ENCODE data around the gene TBC1D2B. TPM values are rescaled to one million over a fixed set of nuclear protein-coding genes. Genes with fewer than 3 reads are reported as not detected.
A peak's percentile ranks its signal among the peaks of the same experiment; 100 is the strongest.

Gene TBC1D2B
- total and polyA plus RNA-seq, 2 of the 4 experiments (the other 2 are of a cell fraction): 17.7 to 28.3 TPM

- Histone ChIP-seq H3K23ac (ENCODE audit: low read depth, low read length) (no peak overlapping the region), H2AFZ (replicated peaks; ENCODE audit: low read length, poor library complexity) (no peak overlapping the region), H2AK5ac (ENCODE audit: low read depth, low read length) (peak overlapping the region; percentile 67; the same call in 1 of the 2 replicates), H3K4ac (ENCODE audit: low read depth, low read length) (peak overlapping the region; percentile 56), H3K14ac (replicated peaks; ENCODE audit: low read depth, low read length) (peak overlapping the region; percentile 42), H3K4me3 (ENCODE audit: insufficient read depth, low read depth, low read length) (no peak overlapping the region), H3K9me3 (ENCODE audit: control insufficient read depth, insufficient read depth, low read length) (no peaks in the 10 kb centered on the region), H3K56ac (ENCODE audit: extremely low read depth, insufficient read depth, low read length) (no peak overlapping the region), H3K4me2 (ENCODE audit: low read depth, low read length) (peak overlapping the region; percentile 10; the same call in 1 of the 2 replicates), H3K18ac (ENCODE audit: low read depth, low read length) (peak overlapping the region; percentile 18), H3K9me1 (ENCODE audit: insufficient read depth, low read length) (peaks cover 46% of the 10 kb centered on the region), H3K79me1 (ENCODE audit: low read depth in 1 of 2, low read length in 2 of 2) (peaks cover 33 to 81% of the 10 kb centered on the region in 2 experiments), H3K27ac (ENCODE audit: insufficient read depth, low read length) (no peak overlapping the region), H4K91ac (ENCODE audit: insufficient read depth, low read depth, low read length) (peak overlapping the region; percentile 16; the same call in 1 of the 2 replicates), H2BK15ac (ENCODE audit: low read depth, low read length) (no peak overlapping the region; the same call in 2 of the 3 replicates), H3K36me3 (ENCODE audit: control insufficient read depth, insufficient read depth, low read length) (0 out of 2 replicates have a peak, but pooled peaks cover 2% of the 10 kb centered on the region), H2BK120ac (ENCODE audit: low read depth, low read length) (peak overlapping the region; percentile 34), H4K20me1 (ENCODE audit: insufficient read depth, low read length) (peaks cover 64% of the 10 kb centered on the region), H2BK20ac (ENCODE audit: low read depth, low read length) (peak overlapping the region; percentile 22; the same call in 1 of the 2 replicates), H3K27me3 (ENCODE audit: control insufficient read depth, insufficient read depth, low read length) (no peaks in the 10 kb centered on the region), H3K4me1 (ENCODE audit: control insufficient read depth, insufficient read depth, low read length) (peaks cover 33% of the 10 kb centered on the region), H2AK9ac (replicated peaks; ENCODE audit: low read depth, low read length, poor library complexity) (no peak overlapping the region), H4K5ac (ENCODE audit: low read depth, low read length) (no peak overlapping the region), H4K8ac (ENCODE audit: low read depth in 2 of 2, low read length in 2 of 2) (peak overlapping the region in 1 of 2 experiments; percentile 29; a peak in 1 of 4 replicates), H2BK5ac (ENCODE audit: low read depth, low read length, poor library complexity, severe bottlenecking) (no peak overlapping the region), H3K9ac (ENCODE audit: low read depth, low read length) (no peak overlapping the region)
- in situ Hi-C loops (cut with MboI; ENCODE audit: low sequenced_read_pairs) (no loop called here), dilution Hi-C loops (cut with HindIII; ENCODE audit: low sequenced_read_pairs, unreplicated experiment) (no loop called here), intact Hi-C loops (cut with micrococcal nuclease) (no loop called here)
- no peak for ATAC-seq (ENCODE audit: low read depth)
- POLR2A ChIA-PET (ENCODE audit: unreplicated experiment): no interaction called here
- WGBS, 2 experiments (ENCODE audit: extremely low coverage in 2 of 2, insufficient read length in 1 of 2): 0% methylated on average over 1 of the region's 3 CpGs; no CpG with 5 or more reads in 1 of the 2 experiments
- CTCF ChIA-PET: interaction anchor here (0.5 kb wide), 1 partner anchor 35 kb away, joined by 3 read pairs; no protein-coding TSS in a partner anchor
- DNase-seq: peak; percentile 63
- BruUV-seq (replicated peaks): no TSS peak
- TF ChIP-seq RAD21 (IDR thresholded peaks at IDR 0.05; ENCODE audit: low read length): no peak
- TF ChIP-seq BHLHE40 (IDR thresholded peaks at IDR 0.05; ENCODE audit: low read depth, low read length): no peak
- no peak for TF ChIP-seq RFX5 (IDR thresholded peaks at IDR 0.05; ENCODE audit: low read depth, low read length)
- no peak for TF ChIP-seq USF2 (IDR thresholded peaks at IDR 0.05; ENCODE audit: low read depth, low read length)
- TF ChIP-seq, protein P1, sequence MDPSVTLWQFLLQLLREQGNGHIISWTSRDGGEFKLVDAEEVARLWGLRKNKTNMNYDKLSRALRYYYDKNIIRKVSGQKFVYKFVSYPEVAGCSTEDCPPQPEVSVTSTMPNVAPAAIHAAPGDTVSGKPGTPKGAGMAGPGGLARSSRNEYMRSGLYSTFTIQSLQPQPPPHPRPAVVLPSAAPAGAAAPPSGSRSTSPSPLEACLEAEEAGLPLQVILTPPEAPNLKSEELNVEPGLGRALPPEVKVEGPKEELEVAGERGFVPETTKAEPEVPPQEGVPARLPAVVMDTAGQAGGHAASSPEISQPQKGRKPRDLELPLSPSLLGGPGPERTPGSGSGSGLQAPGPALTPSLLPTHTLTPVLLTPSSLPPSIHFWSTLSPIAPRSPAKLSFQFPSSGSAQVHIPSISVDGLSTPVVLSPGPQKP (IDR thresholded peaks at IDR 0.05; ENCODE audit: borderline replicate concordance, low read depth, low read length): no peak
- TF ChIP-seq RCOR1 (IDR thresholded peaks at IDR 0.05; ENCODE audit: insufficient replicate concordance, low read length): no peak
- TF ChIP-seq FOS (IDR thresholded peaks at IDR 0.05; ENCODE audit: low read depth, low read length): no peak
- no peak for TF ChIP-seq POLR2A (IDR thresholded peaks at IDR 0.05; ENCODE audit: low read depth, low read length)
- TF ChIP-seq MXI1 (IDR thresholded peaks at IDR 0.05; ENCODE audit: borderline replicate concordance, low read depth, low read length): no peak
- TF ChIP-seq MAFK (IDR thresholded peaks at IDR 0.05; ENCODE audit: low read depth, low read length): no peak
- TF ChIP-seq CHD1 (IDR thresholded peaks at IDR 0.05; ENCODE audit: low read depth, low read length): no peak
- TF ChIP-seq, protein P2, sequence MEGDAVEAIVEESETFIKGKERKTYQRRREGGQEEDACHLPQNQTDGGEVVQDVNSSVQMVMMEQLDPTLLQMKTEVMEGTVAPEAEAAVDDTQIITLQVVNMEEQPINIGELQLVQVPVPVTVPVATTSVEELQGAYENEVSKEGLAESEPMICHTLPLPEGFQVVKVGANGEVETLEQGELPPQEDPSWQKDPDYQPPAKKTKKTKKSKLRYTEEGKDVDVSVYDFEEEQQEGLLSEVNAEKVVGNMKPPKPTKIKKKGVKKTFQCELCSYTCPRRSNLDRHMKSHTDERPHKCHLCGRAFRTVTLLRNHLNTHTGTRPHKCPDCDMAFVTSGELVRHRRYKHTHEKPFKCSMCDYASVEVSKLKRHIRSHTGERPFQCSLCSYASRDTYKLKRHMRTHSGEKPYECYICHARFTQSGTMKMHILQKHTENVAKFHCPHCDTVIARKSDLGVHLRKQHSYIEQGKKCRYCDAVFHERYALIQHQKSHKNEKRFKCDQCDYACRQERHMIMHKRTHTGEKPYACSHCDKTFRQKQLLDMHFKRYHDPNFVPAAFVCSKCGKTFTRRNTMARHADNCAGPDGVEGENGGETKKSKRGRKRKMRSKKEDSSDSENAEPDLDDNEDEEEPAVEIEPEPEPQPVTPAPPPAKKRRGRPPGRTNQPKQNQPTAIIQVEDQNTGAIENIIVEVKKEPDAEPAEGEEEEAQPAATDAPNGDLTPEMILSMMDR (conservative IDR thresholded peaks at IDR 0.05; ENCODE audit: low read depth, low read length): no peak
- TF ChIP-seq SMC3 (IDR thresholded peaks at IDR 0.05; ENCODE audit: low read depth, low read length): no peak
- no peak for TF ChIP-seq MAZ (IDR thresholded peaks at IDR 0.05; ENCODE audit: borderline replicate concordance, low read depth, low read length)
- TF ChIP-seq NFE2L2 (IDR thresholded peaks at IDR 0.05; ENCODE audit: low read depth, low read length): no peak
Observed at GRCh38 chr15:78059110-78059839, 18.2 kb downstream of the TBC1D2B start.

All from IMR-90 (cell line).